Spleen (tissue), 13 donors: Measurements from ENCODE around the gene BRAF. TPM values are rescaled to one million over a fixed set of nuclear protein-coding genes. Genes with fewer than 3 reads are reported as not detected.

Source experiments
- DNase-seq: peaks from one replicate; pipeline ENCODE4 v3.0.0-alpha.2; 2020
- H3K27ac ChIP-seq, 8 donors: fragments of 200-600 bp; sonication (generic) in 7 of 8; 1 replicate in 4 of 8; 2 replicates in 4 of 8; pipeline versions ENCODE4 v1.5.0 to v1.8.0; 2016 to 2021; ENCODE audit warnings: inconsistent platforms in 4 of 8, mild to moderate bottlenecking in 4 of 8, moderate library complexity in 1 of 8
- H3K27me3 ChIP-seq, 7 donors: fragments of 200-600 bp; sonication (generic) in 6 of 7; replicated peaks in 1 of 7; 1 replicate in 4 of 7; 2 replicates in 3 of 7; pipeline versions ENCODE4 v1.5.0 to v1.8.0; 2016 to 2021; ENCODE audit warnings: inconsistent platforms in 3 of 7, mild to moderate bottlenecking in 1 of 7
- H3K36me3 ChIP-seq, 6 donors: fragments of 200-600 bp; sonication (generic) in 5 of 6; 1 replicate in 4 of 6; 2 replicates in 2 of 6; pipeline versions ENCODE4 v1.5.0 to v1.8.0; 2016 to 2021; ENCODE audit warnings: inconsistent platforms in 2 of 6
- H3K4me1 ChIP-seq, 6 donors: fragments of 200-600 bp; sonication (generic) in 5 of 6; 1 replicate in 3 of 6; 2 replicates in 3 of 6; pipeline versions ENCODE4 v1.5.0 to v1.8.0; 2016 to 2021; ENCODE audit warnings: inconsistent platforms in 3 of 6
- H3K4me3 ChIP-seq, 8 donors: fragments of 200-600 bp; sonication (generic) in 7 of 8; 1 replicate in 4 of 8; 2 replicates in 4 of 8; pipeline versions ENCODE4 v1.5.0 to v1.8.0; 2016 to 2021; ENCODE audit warnings: inconsistent platforms in 4 of 8, mild to moderate bottlenecking in 4 of 8, moderate library complexity in 2 of 8
- H3K9me3 ChIP-seq, 8 donors: fragments of 200-600 bp; sonication (generic) in 7 of 8; 1 replicate in 4 of 8; 2 replicates in 4 of 8; pipeline versions ENCODE4 v1.5.0 to v1.8.0; 2016 to 2021; ENCODE audit warnings: inconsistent platforms in 4 of 8
- POLR2A ChIP-seq, 3 donors: fragments of 450-650 bp; IDR thresholded peaks; one replicate each; pipeline ENCODE4 v1.5.1; 2017; ENCODE audit warnings: antibody characterized with exemption in 3 of 3, mild to moderate bottlenecking in 1 of 3
- POLR2AphosphoS5 ChIP-seq, 3 donors: sonication (generic); formaldehyde crosslinking; IDR thresholded peaks; one replicate each; pipeline ENCODE4 v1.5.1; 2017; ENCODE audit warnings: antibody characterized with exemption in 3 of 3
- WGBS, 5 donors: extraction: QIAGEN DNeasy Blood & Tissue Kit in 3 of 5; methylation state at CpG; one replicate each; pipeline versions ENCODE4 v1.1.5 to v1.1.7; 2013 to 2018; 5-methylcytosine and 5-hydroxymethylcytosine counted together
- intact Hi-C: fragments of 100-400 bp; cut with DNase I; formaldehyde crosslinking; loops from one replicate; pipeline ENCODE4 v1.15.0; 2023; ENCODE audit warnings: low total_unique reads
- long read RNA-seq, 2 donors: transcript quantifications; one replicate each; lab custom pipeline, GENCODE V29; 2026
- polyA plus RNA-seq, 3 donors: library from polyadenylated mRNA; stranded (reverse); fragments of 200-250 nt; gene quantifications; one replicate each; pipeline ENCODE4 v1.2.1, GENCODE V29; 2013
- total RNA-seq, 7 donors: library from RNA; depleted of rRNA in 3 of 7; stranded (reverse); fragments of >200 nt in 3 of 7; fragmentation: NEBNext Ultra II Directional in 4 of 7; extraction: Animal tissue kit (Norgen Biotek cat#: 25700) in 4 of 7; gene quantifications; one replicate each; pipeline versions ENCODE4 v1.1.0 to v1.2.1, GENCODE V29; 2016 to 2021
- TF ChIP-seq, protein P1 (sequence below), 11 experiments: fragments of 200-600 bp in 7 of 11; fragments of 450-650 bp in 4 of 11; sonication (generic) in 4 of 11; IDR thresholded peaks in 8 of 11; conservative IDR thresholded peaks in 3 of 11; 1 replicate in 7 of 11; 2 replicates in 4 of 11; pipeline versions ENCODE4 v1.4.0 to v1.8.0; 2016 to 2021; ENCODE audit warnings: antibody characterized with exemption in 11 of 11, inconsistent platforms in 4 of 11, mild to moderate bottlenecking in 1 of 11
- donor health status: healthy with polysubstance abuse.
- donor health status: DM: no; HTN: no; CAD: no; lungs with moderate emphysema.
- donor health status: DM: no; HTN: no; CAD: no.
- donor health status: Bipolar disorder and iron deficiency.
- donor health status: healthy.
- donor health status: DM: no; HTN: no; CAD: no.
- donor health status: DM: yes; HTN: yes; CAD: no.

The BRAF gene
- 10 to 100 TPM; 44.4 to 82.7 (median 55.1) TPM for total RNA-seq
- polyA plus RNA-seq = 1 to 10 TPM; 4.3 to 6.4 (median 4.7) TPM
- long read RNA-seq, donor 1 = 0 reads
- long read RNA-seq, donor 2, partial matches to known transcripts = 0 of 1 reads
- long read RNA-seq, donor 2, other reads (novel, unspliced or antisense) = 0 of 1 reads

DNA sequence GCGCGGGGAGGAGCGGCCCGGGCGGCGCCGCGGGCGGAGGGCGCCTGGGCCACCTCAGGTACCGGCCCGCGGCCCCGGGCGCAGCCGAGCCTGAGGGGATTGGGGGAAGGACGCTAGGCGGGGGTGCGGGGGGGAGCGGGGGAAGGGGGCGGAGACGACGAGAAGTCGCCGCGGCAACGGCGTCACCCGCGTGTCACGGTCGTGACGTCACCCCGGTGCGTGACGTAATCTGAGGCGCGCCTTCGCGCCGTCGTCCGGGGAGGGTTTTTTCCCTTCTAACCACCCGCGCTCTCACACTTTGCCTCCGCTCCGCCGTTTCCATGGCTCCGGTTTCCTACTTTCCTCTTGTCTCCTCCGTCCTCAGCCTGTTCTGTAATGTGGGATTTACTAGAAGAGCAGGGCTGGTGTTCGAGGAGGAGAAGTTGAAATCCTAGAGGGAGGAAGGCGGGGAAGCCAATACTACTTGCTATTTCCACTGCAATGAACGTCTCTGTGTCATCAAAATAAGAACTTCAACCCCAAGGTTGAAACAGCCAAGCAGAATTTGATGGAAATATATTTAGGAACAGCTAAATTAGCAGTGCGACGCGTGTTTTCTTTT is at the start of gene BRAF:
BRAF (minus strand) TSS at position 109 of the 601 bp plus-strand sequence. CDS start 226 bp downstream, outside the sequence.
- Histone ChIP-seq H3K27me3 (no peaks in the 10 kb centered on the region), H3K4me3 (peak within 1 kb of the TSS; percentile 64 to 92 (median 81)), H3K9me3 (no peaks in the 10 kb centered on the region), H3K4me1 (peaks cover 14 to 50% (median 36%) of the 10 kb centered on the region in 6 donors), H3K27ac (peak within 1 kb of the TSS; percentile 96 to 99 (median 98)), H3K36me3 (no peaks in the 10 kb centered on the region)
- WGBS, 5 donors = 1% methylated on average over 33 to 55 of the region's 56 CpGs
- intact Hi-C loops = no loop called here
- TF ChIP-seq POLR2A (IDR thresholded peaks at IDR 0.05) (no peak), POLR2AphosphoS5 (IDR thresholded peaks at IDR 0.05) (peak; percentile 85 to 88 (median 85))
- TF ChIP-seq, protein P1, sequence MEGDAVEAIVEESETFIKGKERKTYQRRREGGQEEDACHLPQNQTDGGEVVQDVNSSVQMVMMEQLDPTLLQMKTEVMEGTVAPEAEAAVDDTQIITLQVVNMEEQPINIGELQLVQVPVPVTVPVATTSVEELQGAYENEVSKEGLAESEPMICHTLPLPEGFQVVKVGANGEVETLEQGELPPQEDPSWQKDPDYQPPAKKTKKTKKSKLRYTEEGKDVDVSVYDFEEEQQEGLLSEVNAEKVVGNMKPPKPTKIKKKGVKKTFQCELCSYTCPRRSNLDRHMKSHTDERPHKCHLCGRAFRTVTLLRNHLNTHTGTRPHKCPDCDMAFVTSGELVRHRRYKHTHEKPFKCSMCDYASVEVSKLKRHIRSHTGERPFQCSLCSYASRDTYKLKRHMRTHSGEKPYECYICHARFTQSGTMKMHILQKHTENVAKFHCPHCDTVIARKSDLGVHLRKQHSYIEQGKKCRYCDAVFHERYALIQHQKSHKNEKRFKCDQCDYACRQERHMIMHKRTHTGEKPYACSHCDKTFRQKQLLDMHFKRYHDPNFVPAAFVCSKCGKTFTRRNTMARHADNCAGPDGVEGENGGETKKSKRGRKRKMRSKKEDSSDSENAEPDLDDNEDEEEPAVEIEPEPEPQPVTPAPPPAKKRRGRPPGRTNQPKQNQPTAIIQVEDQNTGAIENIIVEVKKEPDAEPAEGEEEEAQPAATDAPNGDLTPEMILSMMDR (IDR thresholded peaks at IDR 0.05 in 8 of 11, conservative IDR thresholded peaks at IDR 0.05 in 3 of 11) = no peak
- peak; percentile 96 for DNase-seq

DNA sequence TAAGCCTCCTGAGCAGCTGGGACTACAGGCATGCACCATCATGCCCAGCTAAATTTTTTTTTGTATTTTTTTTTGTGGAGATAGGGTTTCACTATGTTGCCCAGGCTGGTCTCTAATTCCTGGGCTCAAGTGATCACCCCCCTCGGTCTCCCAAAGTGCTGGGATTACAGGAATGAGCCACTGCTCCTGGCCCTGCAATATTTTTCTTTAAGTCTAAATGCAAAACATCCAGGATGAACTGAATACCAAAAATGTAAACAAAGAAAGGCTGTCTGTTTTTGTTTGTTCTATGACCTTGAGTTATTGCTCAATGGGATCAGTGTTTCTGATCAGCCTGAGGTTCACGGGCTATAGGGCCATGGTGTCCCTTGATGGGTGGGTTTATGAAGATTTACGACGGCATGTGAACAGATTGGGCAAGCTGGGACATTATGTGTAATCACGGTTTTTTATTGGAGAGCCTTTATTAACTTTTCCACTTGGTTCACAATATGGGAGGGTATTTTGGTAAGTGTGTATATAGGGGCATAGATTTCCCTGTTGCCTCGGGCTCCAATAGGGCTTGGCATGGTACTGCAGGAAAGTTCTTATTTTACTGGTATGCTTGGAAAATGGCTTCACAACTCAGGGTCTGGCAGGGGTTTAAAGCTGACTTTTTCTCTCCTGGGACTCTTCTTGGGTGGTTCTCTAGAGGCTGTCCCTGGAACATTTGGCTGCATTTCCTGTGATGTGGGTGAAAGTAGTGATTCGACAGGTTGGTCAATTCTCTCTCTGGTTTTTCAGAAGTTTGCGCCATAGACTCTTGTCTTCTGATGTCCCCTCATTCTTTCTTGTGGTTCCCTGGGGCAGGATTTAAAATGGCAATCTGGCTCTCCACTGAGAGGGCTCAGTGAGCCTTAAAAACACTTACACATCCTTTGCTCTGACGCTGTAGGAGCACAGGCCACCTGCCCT is 48.4 kb upstream of the BRAF start:
- 73 to 83% (median 74%) methylated on average over 9 of the region's 9 CpGs for WGBS, 5 donors
- TF ChIP-seq POLR2AphosphoS5 (IDR thresholded peaks at IDR 0.05) = no peak
- TF ChIP-seq, protein P1 (IDR thresholded peaks at IDR 0.05 in 8 of 11, conservative IDR thresholded peaks at IDR 0.05 in 3 of 11) = no peak
- no peak for TF ChIP-seq POLR2A (IDR thresholded peaks at IDR 0.05)
- Histone ChIP-seq H3K4me1 (no peaks in the 10 kb centered on the region), H3K4me3 (no peak overlapping the region), H3K27me3 (no peaks in the 10 kb centered on the region), H3K27ac (no peak overlapping the region), H3K36me3 (no peaks in the 10 kb centered on the region), H3K9me3 (no peaks in the 10 kb centered on the region)
- intact Hi-C loops = no loop called here
- DNase-seq = no peak

DNA sequence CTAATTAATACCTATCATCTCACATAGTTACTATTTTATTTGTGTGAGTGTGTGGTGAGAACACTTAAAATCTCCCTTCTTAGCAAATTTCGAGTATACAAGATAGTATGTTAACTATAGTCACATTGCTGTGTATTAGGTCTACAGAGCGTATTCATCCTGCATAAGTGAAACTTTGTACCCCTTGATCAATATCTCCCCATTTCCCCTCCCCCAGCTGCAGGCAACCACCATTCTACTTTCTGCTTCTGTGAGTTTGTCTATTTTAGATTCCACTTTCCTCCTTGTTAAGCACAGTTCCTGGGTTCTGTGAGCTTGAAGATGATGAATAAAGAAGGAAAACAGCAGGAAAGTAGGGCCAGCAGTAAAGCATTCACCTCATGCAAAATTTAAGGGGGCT is 47.6 kb upstream of the BRAF start:
- Histone ChIP-seq H3K4me1 (no peaks in the 10 kb centered on the region), H3K9me3 (no peaks in the 10 kb centered on the region), H3K4me3 (no peak overlapping the region), H3K27me3 (no peaks in the 10 kb centered on the region), H3K27ac (no peak overlapping the region), H3K36me3 (no peaks in the 10 kb centered on the region)
- 79 to 98% (median 82%) methylated on average over 2 of the region's 2 CpGs for WGBS, 5 donors
- no peak for DNase-seq
- intact Hi-C loops = no loop called here
- no peak for TF ChIP-seq POLR2AphosphoS5 (IDR thresholded peaks at IDR 0.05)
- TF ChIP-seq, protein P1 (IDR thresholded peaks at IDR 0.05 in 8 of 11, conservative IDR thresholded peaks at IDR 0.05 in 3 of 11) = no peak
- TF ChIP-seq POLR2A (IDR thresholded peaks at IDR 0.05) = no peak

DNA sequence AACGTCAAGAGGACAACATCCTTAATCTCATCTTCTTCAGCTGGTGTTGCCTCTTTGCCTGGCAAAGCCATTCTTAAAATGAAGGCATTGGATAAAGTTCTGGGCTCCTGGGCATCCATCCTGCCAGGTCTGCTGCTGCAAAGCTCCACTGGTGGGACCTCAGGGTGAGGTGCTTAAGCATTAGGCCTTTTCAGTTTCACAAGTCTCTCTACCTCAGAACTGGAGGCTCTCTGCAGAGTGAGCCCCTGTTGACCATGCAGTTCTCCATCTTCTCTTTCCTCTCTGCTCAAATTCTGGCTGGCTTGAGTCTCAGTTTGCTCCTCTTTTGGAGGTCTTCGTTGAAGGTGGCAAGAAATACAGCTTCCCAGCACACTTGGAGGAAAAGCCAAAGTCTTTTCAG is 42.7 kb upstream of the BRAF start:
- no peak for DNase-seq
- intact Hi-C loops = no loop called here
- H3K27me3 ChIP-seq = no peaks in the 10 kb centered on the region
- TF ChIP-seq POLR2AphosphoS5 (IDR thresholded peaks at IDR 0.05) = no peak
- TF ChIP-seq POLR2A (IDR thresholded peaks at IDR 0.05) = no peak
- H3K9me3 ChIP-seq = no peaks in the 10 kb centered on the region
- H3K4me3 ChIP-seq = no peak overlapping the region
- H3K36me3 ChIP-seq = no peaks in the 10 kb centered on the region
- H3K27ac ChIP-seq = no peak overlapping the region
- H3K4me1 ChIP-seq = no peaks in the 10 kb centered on the region
- WGBS, 5 donors = 65 to 75% (median 72%) methylated on average over 2 of the region's 2 CpGs
